GM21528 (cell line): ENCODE results near the gene CCDC167.
"Not testable (repeated sequence)": the region's sequence is repeated elsewhere in the genome, so short reads cannot be mapped to it uniquely, and the experiment has no call there.

Source experiments
- ATAC-seq: cut with Tn5 transposase; IDR thresholded peaks from one replicate; pipeline ENCODE4 v1.9.1; 2021; ENCODE audit warnings: mild to moderate bottlenecking, moderate library complexity; ENCODE audit not compliant: unreplicated experiment, low FRiP score

The CCDC167 gene

DNA sequence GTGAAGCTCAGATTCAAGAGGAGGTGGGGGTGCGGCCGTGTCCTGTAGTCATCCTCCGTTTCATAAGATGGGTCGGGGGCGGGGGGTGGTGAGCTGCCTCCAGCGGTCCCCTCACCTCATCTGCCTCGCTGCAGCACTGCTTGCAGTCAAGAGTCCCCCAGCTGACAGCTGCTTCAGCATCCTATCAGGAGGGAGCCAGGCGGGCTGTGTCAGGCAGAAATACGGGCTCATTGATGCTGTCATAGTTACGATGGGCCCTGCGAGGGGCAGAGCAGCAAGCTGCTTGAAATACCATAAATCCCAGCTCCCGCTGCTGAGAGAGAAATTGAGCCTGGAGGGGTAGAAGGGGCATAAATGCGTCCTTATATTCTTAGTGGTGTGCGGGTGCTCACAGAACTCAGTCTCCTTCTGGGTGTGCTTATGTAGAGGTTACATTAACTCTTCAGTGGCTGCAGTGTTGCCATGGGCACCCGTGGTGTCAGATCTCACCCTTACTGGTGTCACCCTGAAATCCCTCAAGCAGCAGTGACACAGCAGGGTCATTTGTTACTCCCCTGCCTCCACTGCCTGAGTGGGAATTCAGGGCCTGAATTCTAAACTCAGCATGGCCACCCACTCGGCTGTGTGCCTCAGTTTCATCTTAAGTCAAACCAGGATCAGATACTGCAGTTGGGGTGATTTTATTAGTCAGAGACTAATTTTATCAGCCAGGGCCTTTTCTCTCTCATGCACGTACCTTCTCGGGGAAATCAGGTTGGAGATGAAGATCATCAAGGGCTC lies 21.8 kb downstream of the CCDC167 start:
- no peak for ATAC-seq

DNA sequence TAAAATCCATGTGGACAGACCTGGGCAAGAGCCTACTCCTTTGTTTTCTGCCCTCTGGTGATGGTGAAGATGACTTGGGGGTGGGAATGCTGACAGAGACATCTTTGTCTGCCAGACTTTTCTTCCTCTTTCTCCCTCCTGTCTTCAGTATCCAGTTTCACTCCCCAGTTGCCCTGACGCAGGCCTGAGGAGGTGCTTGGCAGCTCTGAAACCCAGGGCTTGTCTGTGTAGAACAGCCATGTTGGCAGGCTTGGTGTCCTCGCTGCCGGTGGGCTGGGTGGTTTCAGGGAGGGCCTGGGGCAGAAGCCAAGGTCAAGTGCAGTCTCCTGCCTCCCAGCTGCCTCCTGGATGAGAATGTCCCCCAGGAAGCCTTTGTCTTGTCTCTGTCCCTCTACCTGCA lies 22.5 kb downstream of the CCDC167 start:
- ATAC-seq: no peak

DNA sequence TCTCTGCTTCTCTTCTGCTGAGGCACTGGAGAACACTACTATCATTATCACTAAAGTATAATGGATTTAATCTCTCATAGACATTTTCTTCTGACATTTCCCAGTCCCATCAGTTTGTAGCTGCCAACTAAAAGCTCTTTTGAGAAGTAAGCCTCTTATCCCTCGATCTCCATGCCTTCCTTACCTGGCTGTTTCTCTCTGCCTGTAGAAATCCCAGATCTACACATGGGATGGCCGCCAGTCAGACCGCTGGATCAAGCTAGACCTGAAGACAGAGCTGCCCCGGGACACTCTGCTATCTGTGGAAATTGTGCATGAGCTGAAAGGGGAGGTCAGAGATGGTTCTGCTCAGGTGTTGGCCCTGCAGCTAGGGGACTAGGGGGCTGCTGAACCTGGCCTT lies 25.4 kb downstream of the CCDC167 start:
- ATAC-seq: no peak

DNA sequence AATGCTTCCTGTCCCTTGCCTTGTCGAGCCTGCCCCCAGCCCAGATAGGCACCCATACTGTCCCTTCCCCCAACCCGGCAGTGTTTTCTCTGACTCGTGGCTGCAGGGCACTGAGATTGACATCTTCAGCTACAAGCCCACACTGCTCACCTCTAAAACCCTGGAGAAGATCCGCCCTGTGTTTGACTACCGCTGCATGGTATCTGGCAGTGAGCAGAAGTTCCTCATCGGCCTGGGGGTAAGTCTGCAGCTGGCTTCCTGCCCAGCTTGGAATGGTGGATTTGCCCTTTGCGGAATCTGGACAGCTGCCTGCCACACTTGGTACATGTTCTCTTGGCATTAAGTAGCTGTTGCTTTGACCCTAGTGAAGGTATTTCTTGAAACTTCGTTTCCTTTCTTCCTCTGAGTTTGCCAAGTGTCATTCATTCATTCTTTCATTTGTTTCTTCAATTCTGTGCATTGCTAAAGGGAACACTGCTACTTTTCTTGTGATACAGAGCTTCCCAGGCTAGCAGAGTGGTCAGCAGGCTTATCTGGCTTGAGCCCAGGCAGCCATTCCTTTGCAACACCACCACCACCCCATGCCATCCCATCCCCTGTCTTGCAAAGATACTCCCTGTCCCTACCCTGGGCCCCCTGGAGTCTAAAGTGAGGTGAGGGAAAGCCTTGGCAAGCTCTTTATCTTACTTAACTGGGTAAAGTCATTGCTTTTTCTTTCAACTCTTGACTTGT lies 26.2 kb downstream of the CCDC167 start:
- ATAC-seq: no peak

DNA sequence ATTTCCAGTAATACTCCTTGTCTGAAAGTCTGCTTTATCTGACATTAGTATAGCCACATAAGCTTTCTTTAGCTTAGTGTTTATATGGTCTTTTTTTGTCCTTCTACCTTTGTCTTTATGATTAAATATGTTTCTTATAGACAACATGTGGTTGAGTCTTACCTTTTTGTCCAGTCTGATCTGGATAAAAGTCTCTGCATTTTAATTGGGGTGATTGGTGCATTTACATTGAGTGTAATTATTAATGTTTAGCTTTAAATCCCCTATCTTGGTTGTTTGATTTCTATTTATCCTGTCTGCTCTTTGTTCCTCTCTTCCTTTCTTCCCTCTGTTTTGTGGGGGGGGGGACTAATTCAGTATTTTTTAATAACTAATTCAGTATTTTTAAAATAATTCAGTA lies 32.0 kb downstream of the CCDC167 start:
- no peak for ATAC-seq

DNA sequence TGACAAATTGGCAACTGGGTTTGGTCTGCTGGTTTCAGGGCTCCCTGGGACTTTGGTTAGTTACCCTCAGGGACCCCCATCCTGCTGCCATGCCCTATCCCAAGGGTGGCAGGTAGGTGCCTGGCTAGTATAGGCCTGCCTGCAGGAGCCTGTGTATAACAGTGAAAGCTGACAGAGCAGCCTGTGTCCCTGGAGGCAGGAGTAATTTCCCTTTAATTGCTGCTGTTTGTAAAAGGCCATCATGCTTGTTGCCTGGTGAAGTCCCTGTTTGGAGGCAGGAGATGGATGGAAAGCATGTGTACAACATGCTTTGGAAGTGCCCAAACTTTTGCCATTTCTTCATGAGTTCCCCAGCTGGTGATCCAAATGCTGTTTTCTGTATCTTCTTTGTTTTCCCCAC lies 36.6 kb downstream of the CCDC167 start:
- no peak for ATAC-seq

DNA sequence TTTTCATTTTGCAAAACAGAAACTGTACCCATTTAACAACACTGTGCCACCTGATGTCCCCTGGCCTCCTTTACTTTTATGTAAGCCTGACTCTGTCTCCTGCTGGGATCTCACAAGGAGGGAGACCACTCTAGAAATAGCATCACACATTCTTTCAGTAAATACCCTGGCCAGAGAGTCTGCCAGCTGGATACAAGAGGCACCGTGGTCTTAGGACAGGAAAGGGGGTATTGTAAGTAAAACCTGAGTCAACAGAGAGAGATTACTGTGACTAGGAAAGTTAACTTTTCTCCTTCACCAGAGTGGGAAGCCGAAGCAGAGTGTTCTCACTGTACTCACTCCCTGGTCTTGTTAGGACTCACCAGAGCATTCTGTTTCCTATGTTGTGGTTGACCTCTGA lies 38.9 kb downstream of the CCDC167 start:
- no peak for ATAC-seq

DNA sequence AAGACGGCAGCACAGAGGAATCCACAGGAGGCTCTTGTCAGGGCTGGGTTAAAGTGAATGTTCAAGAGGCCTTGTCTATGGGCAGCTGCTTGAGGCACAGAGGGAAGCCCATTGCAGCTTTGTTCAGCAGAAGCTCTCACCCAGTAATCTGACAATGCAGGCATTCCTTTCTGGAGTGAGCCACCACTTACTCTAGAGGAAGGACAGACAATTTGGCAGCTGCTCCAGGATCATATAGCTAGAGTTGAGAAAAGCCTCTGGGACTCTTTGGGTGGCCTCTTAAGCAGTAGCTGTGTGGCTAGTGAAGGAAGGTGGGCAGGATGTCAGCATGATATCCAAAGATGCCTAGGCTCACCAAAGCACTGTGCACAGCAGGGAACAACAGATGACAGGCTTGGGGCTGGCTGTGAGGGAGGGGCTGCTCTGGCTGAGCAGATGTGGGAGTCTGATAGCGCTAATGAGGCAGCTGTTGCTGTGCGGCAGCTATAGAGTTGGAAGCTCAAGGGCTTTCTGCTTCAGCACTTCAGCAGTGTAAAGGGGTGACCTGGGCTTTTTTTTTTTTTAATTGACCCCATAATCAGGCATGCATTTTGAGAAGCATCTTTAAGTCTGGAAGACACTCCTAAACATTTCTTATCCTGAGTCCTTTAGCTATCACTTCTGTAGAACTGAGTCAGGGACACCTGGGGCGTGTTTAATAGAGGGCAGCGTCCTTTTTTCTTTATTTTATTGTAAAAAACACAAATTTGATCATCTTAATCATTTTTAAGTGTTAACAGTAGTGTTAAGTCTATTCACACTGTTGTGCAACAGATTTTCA lies 39.5 kb downstream of the CCDC167 start:
- no peak for ATAC-seq

DNA sequence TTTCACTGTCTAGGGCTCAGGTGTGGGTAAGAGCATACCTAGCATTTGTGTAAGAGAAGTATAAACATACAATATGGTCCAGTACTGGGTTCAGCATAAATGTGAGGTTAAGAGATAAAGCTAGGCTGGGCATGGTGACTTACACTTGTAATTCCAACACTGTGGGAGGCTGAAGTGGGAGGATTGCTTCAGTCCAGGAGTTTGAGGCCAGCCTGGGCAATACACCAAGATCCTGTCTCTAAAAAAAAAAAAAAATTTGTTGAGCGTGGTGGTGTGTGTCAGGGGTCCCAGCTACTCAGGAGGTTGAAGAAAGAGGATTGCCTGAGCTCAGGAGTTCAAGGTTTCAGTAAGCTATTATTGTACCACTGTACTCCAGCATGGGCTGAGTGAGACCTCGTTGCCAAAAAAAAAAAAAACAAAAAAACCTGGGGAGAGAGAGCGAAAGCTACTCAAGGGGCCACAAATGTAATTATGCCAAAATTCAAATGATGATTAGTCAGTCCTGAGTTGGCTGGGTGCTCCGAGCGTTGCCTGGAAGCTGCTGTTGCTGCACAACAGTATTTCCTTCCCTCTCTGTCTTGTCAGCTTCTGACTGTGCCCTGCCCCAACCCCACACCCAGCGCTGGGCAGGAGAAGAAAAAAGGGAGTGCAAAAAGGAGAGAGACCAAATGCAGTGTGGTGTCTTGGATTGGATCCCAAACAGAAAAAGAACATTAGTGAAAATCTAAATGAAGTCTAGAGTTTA lies 42.7 kb downstream of the CCDC167 start:
- ATAC-seq: no peak

DNA sequence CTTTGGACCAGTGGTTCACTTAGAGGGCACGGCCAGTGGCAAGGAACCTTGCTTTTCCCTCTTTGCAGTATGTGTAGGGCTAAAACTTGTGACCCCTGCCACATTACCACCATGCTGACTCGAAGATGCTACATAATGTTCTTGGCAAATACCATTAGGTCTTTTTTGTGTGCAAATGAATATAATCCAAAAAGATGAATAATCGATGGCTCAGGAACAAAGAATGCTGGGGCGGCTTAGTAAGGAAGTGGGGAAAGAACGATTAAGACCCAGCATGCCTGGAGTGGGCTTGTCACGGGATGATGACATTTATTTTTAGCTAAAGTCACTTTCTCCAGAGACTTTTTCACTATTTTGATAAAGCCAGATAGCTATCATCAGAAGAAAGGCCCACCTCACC lies 43.6 kb downstream of the CCDC167 start:
- ATAC-seq: no peak

DNA sequence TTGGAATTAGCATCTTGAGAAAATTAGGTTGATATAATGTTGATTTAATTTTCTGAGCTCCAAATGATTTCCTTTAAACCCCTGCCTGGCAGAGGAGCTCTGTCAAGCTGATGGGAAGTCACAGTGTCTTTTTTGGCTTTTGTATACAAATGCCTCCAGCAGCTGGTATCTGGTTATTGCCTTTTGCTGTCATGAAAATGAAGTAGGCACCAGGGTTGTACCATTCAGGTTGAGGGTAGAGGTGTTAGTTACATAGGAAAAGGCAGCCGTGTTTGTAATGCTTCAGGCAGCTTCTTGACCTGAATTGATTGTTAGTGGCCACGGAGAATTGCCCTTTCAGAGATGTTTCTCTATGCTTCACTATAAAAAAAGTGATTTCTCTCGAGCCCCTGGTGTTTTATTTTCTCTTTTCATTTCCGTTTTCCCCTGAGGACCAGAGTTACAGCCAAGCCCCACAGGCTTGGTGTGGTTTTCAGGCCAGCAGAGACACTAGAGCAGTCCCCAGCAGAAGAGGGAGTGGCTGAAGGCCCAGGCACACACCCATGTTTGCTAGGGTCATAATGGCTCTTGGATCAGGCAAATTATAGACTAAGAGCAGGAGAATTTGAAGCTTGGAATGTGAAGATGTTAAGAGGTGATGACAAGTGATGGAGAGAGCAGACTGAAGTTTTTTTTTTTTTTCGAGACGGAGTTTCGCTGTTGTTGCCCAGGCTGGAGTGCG lies 45.1 kb downstream of the CCDC167 start:
- no peak for ATAC-seq

DNA sequence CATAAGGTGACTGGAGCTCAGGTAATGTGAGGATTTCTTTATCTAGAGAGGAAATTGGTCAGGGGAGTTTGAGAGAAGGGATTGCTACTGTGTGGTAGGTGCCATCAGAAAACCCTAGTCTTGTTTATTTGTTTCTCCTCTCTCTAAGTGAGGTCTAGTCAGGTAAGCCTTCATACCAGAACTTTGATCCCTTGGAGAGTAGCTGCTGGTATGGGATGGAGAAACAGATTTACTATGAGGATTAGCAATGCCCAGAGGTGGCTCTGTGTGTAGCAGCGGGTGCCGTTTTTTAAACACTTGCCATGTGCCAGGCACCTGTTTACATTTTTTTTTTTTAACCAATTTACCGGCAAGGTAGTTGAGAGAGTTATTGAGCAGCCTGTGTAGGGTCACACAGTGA lies 47.2 kb downstream of the CCDC167 start:
- no peak for ATAC-seq

DNA sequence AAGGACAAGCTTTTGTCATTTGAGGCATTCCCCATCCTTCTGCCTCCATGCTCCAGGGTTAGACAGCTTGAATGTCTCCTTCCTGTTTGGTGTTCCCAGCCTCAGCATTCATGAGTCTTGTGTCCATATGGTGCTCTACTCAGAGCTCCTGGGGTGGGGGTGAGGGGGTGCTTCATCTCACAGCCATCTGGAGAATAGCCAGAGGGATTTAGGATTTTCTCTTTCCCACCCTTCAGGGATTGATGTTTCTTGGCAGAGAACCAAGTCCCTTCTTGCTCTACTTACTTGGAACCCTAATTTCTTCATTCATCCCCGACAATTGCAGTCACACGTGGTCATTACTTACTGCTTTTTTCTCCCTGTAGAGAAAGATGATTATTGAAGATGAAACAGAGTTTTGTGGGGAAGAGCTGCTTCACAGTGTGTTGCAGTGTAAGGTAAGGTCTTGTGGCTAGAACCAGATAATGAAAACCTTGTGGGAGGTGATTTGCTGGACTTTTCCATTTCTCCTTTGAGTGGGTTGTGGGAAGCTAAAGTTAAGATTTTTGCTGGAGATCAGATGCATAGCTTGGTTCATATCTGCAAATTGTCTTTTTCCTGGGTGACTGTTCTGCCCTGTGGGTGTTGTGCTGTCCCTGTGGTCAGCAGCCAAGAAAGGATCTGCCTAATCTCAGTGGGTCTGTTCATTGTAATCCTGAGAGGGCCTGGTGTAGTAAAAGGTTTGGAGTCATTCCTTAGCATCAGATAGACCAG lies 48.1 kb downstream of the CCDC167 start:
- ATAC-seq: no peak

DNA sequence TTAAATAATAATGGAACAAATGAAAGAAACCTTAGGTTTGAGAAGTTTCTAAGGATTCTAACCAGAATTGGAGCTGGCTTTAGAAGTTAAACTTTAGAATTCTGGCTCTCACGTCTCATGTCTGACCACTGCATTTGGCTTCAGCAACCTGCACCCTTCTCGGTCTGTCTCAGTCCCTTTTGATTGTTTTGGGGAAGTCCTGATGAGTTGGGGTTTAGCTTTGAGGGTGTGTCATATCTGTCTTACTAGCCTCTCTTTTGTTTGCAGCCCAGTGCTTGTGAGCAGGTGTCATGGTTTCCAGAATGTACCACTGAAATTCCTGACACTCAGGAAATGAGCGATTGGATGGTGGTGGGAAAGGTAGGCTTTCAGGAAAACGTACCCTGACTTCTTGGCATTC lies 49.7 kb downstream of the CCDC167 start:
- ATAC-seq: no peak

DNA sequence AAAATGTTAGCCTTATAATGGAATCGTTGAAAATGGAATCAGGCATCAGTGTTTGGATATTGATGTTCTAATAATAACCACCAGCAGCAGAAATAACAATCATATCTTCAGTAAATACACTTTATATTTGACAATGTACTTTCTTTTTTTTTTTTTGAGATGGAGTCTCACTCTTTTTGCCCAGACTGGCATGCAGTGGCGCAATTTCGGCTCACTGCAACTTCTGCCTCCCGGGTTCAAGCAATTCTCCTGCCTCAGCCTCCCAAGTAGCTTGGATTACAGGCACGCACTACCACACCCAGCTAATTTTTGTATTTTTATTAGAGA lies 56.5 kb downstream of the CCDC167 start:
- ATAC-seq: not testable (repeated sequence)

DNA sequence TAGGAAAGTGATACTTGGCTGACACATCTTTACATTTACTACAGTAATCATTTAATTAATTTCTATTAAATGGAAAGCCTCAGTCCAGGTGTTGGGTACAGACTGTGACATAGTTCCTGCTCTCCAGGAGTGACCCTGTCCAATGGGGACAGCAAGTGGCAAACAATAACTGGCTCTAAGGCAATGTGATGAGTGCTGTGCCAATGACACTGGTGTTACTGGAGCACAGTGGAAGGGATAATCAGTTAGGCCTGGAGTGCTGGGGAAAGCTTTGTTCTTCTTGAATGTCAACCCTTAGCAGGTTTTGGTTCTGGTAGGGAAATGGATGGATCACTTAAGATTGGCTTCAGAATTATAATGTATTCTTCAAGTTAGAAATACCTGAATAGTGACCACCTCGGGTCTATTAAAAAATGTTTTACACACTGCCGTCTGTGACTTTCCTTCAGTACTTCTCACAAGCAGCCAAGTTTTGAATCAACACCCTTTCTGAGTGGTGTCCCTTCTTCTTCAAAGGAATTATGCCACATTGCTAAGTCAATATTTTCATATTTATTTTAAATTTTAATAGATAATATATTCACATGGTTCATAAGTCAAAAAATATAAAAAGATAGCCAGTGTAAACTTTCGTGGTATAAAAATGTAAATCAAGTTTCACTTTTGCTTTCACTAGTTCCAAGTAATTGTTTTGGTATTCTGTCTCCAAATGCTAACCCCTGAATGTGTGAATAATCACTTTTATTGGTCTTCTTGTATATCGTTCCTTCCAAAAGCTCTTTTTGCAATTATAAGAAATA lies 57.1 kb downstream of the CCDC167 start:
- ATAC-seq: no peak

DNA sequence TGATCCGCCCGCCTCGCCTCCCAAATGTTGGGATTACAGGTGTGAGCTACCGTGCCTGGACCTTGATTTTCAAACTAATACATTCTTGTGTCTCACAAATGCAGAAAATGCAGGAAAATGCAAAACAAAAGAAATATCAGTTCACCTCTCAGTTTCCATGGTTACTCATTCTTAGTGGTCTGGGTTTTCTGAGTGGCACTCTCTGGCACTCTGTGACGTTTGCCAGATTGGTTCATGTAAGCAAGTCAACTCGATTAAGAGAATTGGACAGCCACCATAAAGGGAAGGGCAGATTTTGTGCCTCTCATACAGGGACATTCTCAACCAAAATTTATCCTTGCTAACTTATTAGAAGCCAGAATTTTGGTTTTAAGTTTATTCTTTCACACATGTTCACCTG lies 58.0 kb downstream of the CCDC167 start:
- no peak for ATAC-seq

DNA sequence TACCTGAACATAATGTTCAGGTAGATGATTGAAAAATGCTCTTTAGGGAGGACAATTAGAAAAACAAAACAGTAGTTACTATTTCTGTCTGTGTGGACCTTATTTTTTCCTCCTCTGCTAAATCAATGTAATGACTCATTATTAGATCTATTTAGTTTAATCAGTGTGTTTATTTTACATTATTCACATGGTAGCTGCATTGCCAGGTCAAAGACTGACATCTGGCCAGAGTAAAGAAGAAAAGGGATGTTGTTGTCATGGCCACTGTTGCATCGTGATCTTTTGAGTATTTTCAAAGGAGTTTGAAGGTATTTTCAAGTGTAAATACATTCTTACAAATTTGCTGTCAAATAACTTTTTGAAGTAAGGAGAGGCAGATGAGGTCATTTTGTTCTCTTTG lies 60.8 kb downstream of the CCDC167 start:
- ATAC-seq: no peak

DNA sequence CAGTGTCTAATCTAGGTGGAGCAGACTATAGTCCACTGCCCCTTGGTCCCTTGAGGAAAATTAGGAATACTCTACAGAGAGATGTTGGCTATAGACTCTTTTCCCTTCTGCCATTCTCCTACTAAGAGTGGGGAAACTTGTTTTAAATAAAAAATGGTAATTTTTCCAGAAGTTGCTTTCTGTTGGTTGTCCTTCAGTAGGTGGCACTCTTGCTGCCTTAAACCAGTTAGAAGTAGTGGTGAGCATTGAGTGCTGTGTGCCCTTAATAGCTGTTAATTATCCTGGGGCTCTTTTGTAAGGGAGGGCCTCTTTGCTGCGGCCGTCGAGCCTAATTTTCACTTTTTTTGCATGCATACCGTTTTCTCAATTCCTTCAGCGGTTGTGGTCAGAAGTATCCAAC lies 63.9 kb downstream of the CCDC167 start:
- ATAC-seq: no peak
